ENCODE data around the gene MST1R. TPM values are rescaled to one million over a fixed set of nuclear protein-coding genes. Genes with fewer than 3 reads are reported as not detected.
A peak's percentile ranks its signal among the peaks of the same experiment; 100 is the strongest.
"Not testable (repeated sequence)": the region's sequence is repeated elsewhere in the genome, so short reads cannot be mapped to it uniquely, and the experiment has no call there.

MST1R gene
- polyA plus RNA-seq (ENCODE audit: low read depth in 6 of 6), result not detected

DNA sequence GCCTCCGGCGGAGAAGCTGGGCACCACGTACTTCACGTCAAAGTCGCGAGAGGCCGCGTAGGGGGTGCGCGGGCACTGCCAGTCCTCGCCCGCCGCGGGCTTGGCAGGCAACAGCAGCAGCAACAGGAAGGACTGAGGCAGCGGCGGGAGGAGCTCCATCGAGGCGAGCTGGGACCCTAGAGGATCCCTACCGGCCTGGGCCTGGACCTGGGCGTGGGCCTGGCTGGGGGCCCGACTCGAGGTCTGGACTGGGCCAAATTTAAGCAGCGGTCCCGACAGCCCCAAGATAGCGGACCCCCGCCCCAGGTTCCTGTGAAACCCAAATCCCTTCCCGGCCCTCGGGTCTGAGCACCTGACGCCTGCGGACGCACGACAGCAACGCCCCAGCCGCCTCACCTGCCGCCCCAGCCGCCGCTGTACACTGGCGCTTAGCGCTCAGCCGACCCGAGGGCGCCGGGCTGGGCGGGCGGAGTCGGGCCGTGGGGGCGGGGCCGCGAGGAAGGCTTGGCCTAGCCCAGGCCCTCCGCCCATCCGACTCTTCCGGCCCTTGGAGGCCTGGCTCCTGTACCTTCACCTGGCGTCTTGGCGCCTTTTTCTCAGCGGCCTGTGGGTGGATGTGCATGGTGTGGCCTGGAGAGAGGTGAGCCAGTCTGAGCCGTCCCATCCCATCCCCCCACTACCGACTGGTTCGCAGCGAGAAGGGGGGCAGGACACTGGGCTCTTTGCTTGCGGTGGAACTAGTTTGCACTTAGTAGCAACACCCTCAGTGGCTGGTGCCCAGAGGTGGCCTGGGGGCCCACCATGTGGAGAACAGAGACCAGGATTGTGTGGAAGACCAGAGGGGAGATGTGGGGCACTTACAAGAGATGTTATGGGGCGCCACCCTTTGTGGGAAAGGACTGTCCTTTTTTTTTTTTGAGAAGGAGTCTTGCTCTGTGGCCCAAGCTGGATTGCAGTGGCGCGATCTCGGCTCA lies at the start of gene MST1R:
TSS of gene MST1R (minus strand) at position 423 of the 974 bp plus-strand sequence. CDS start at position 159, 264 bp downstream.
- peak; percentile 79 for DNase-seq
- H3K9me3 Mint-ChIP-seq, result no peaks in the 10 kb centered on the region
- H3K36me3 Mint-ChIP-seq, result no peaks in the 10 kb centered on the region
- H3K27me3 Mint-ChIP-seq, result no peaks in the 10 kb centered on the region
- H3K4me1 Mint-ChIP-seq, result peaks cover 26 to 32% (median 29%) of the 10 kb centered on the region in 3 donors
- peak; percentile 94 to 95 for ATAC-seq (ENCODE audit: low read depth in 2 of 2)
- H3K27ac Mint-ChIP-seq, result peak within 1 kb of the TSS; percentile 58 to 97 (median 88)
- peak within 1 kb of the TSS; percentile 82 to 93 (median 84) for H3K4me3 Mint-ChIP-seq

DNA sequence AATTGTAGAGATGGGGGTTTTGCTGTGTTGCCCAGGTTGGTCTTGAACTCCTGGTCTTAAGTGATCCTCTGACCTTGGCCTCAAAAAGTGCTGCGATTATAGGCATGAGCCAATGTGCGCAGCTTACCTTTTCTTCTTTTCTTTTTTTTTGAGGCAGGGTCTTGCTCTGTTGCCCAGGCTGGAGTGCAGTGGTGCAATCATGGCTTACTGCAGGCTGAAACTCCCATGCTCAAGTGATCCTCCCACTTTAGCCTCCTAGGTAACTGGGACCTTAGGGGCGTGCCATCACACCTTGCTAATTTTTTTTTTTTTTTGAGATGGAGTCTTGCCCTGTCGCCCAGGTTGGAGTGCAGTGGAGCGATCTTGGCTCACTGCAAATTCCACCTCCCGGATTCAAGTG lies 49.3 kb upstream of the MST1R start:
- Mint-ChIP-seq H3K4me3 (no peak overlapping the region), H3K27me3 (no peaks in the 10 kb centered on the region), H3K27ac (peak overlapping the region in 1 of 6 donors; percentile 41), H3K36me3 (no peaks in the 10 kb centered on the region), H3K9me3 (no peaks in the 10 kb centered on the region), H3K4me1 (peaks cover 13 to 35% (median 33%) of the 10 kb centered on the region in 3 donors)
- DNase-seq (no peak), ATAC-seq (ENCODE audit: low read depth in 2 of 2) (no peak)

DNA sequence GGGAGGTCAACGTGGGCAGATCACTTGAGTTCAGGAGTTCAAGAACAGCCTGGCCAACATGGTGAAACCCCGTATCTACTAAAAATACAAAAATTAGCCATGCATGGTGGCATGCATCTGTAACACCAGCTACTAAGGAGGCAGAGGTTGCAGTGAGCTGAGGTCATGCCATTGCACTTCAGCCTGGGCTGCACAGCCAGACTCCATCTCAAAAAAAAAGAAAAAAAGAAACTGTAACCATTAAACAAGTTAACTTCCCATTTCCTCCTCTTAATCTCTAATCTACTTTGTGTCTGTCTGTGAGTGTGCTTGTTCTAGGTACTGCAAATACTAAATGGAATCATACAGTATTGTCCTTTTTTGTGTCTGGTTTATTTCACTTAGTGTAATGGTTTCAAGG lies 39.0 kb upstream of the MST1R start:
- Mint-ChIP-seq H3K9me3 (no peaks in the 10 kb centered on the region), H3K4me3 (peak overlapping the region in 7 of 8 donors; percentile 20 to 74 (median 40)), H3K4me1 (peaks cover 31 to 63% (median 54%) of the 10 kb centered on the region in 3 donors), H3K27ac (peak overlapping the region in 3 of 6 donors; percentile 1 to 83 (median 37)), H3K27me3 (no peaks in the 10 kb centered on the region), H3K36me3 (no peaks in the 10 kb centered on the region)
- peak; percentile 5 for DNase-seq
- no peak for ATAC-seq (ENCODE audit: low read depth in 2 of 2)

DNA sequence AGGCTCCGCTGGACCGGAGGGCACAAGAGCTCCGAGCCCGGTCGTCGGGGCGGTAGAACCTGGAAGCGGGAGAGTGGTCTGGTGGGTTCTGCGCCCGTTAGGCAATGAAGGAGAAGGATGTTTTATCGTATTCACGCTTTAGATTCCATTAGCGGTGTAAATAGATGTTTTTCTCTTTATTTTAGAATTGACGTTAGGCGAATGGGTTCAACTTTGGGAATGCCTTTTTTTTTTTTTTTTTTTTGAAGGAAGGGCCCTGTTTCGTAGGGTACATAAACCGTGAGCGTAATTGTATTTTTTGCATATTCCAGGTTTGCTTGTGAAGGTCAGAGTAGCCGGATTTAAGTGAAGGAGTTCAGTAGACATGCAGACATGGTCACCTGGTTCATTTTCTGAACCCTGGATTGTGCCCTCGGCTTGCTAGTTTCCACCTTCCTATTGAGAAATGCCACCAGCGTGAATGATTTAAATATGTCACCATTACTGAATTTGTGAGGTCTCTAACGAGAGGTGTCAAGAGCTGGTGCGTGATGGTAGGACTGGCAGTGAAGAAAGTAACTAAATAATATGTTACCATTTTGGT lies 37.1 kb upstream of the MST1R start:
- Mint-ChIP-seq H3K36me3 (no peaks in the 10 kb centered on the region), H3K9me3 (no peaks in the 10 kb centered on the region), H3K4me1 (peaks cover 26 to 47% (median 41%) of the 10 kb centered on the region in 3 donors), H3K4me3 (peak overlapping the region; percentile 90 to 100 (median 98)), H3K27ac (peak overlapping the region; percentile 95 to 100 (median 98)), H3K27me3 (no peaks in the 10 kb centered on the region)
- DNase-seq, result no peak
- ATAC-seq (ENCODE audit: low read depth in 2 of 2), result no peak

DNA sequence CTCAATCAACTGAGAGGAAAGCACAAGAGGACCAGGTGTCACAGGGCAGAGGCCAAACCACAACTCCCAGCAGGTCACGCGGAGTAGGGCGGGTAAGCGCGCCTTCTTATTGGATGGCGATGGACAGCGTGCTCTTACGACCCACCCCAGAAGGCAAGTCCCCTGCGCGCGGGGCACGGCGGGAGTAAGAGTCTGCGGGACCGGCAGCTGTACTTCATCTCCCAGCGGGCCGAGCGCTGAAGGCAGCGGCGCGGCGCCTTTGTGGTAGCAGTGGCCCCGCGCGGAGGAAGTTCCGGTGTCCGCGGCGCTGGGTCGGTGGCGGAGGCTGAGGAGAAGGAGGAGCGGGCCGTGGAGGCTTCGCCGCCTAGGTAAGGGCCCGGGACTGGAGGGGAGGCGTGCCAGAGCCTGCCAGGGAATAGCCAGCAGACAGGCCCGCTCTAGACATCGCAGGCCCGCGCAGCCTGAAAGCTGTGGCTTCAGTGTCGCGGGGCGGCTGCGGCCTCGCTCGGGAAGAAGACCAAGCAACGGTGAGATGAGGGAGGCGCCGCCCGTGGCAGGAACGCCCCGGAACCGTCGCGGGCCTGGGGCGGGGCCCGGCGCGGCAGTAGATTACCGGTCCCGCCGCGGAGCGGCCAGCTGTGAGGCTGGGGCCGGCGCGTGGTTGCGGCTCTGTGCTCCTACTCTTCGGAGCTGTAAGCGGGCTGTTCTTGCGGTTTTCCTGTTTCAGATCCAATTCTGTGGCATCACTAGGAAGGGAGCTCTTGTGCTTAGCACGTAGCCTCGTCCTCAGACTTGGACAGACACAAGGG lies 36.4 kb upstream of the MST1R start, which contains the start of gene RBM6:
TSS of gene RBM6 (plus strand) at position 293 of the 809 bp plus-strand sequence. CDS start 22,492 bp downstream, outside the sequence.
- DNase-seq (peak; percentile 95), ATAC-seq (ENCODE audit: low read depth in 2 of 2) (peak; percentile 91 to 92)
- Mint-ChIP-seq H3K27me3 (no peaks in the 10 kb centered on the region), H3K4me3 (peak within 1 kb of the TSS; percentile 90 to 100 (median 98)), H3K36me3 (no peaks in the 10 kb centered on the region), H3K4me1 (peaks cover 26 to 42% (median 35%) of the 10 kb centered on the region in 3 donors), H3K27ac (peak within 1 kb of the TSS; percentile 95 to 100 (median 98)), H3K9me3 (no peaks in the 10 kb centered on the region)

DNA sequence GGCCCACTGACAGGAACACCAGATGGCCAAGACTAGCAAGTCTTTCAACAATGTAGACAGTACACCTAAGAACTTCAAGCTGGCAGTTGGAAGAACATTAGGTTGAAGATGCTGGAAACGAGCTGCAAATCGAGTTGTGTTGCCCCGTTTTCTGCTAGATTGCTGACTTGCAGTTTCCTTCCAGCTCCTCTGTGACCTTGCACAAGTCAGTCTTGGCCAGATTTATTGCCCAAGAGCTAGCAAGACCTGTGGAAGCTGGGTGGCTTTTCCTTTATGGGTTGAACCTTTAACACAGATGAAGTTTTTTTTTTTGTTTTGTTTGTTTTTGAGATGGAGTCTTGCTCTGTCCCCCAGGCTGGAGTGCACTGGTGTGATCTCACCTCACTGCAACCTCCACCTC lies 33.4 kb upstream of the MST1R start:
- Mint-ChIP-seq H3K27me3 (no peaks in the 10 kb centered on the region), H3K4me1 (peaks cover 15 to 28% (median 19%) of the 10 kb centered on the region in 3 donors), H3K4me3 (peak overlapping the region in 1 of 8 donors; percentile 2), H3K36me3 (no peaks in the 10 kb centered on the region), H3K9me3 (no peaks in the 10 kb centered on the region), H3K27ac (peak overlapping the region in 1 of 6 donors; percentile 24)
- no peak for DNase-seq
- no peak for ATAC-seq (ENCODE audit: low read depth in 2 of 2)

DNA sequence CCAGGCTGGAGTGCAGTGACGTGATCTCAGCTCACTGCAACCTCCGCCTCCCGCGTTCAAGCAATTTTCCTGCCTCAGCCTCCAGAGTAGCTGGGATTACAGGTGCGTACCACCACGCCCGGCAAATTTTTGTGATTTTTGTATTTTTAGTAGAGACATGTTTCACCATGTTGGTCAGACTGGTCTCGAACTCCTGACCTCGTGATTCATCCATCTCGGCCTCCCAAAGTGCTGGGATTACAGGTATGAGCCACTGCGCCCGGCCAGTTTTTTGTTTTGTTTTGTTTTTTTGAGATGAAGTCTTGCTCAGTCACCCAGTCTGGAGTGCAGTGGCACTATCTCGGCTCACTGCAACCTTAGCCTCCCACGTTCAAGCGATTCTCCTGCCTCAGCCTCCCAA lies 28.6 kb upstream of the MST1R start:
- H3K36me3 Mint-ChIP-seq; H3K27me3 Mint-ChIP-seq; DNase-seq; H3K9me3 Mint-ChIP-seq; H3K27ac Mint-ChIP-seq; ATAC-seq (ENCODE audit: low read depth in 2 of 2): not testable (repeated sequence)
- peak overlapping the region in 1 of 8 donors; percentile 63 for H3K4me3 Mint-ChIP-seq
- peaks cover 8 to 21% (median 19%) of the 10 kb centered on the region in 3 donors for H3K4me1 Mint-ChIP-seq

DNA sequence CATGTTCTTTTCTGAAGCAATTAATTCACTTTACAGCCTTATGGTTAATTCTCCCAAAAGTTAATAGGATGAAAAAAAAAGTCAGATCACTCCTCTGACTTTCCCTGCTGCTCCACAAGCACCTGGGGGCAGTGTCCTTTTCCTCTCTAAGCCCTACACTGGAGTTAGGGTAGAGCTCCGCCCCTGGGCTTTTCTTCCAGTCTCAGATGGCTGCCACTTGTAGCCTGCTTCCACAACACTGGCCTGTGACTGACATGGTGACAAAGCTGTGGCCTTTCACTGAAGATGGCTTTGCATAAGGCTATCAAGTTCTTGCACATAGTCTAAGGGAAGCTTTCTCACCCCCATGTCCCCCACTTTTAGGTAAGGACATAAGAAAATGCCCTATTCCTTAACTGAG lies 27.2 kb upstream of the MST1R start:
- Mint-ChIP-seq H3K4me1 (peaks cover 12 to 21% (median 19%) of the 10 kb centered on the region in 3 donors), H3K4me3 (peak overlapping the region in 4 of 8 donors; percentile 0 to 74 (median 48)), H3K9me3 (no peaks in the 10 kb centered on the region), H3K27ac (peak overlapping the region in 1 of 6 donors; percentile 29), H3K27me3 (no peaks in the 10 kb centered on the region), H3K36me3 (no peaks in the 10 kb centered on the region)
- ATAC-seq (ENCODE audit: low read depth in 2 of 2), result no peak
- DNase-seq, result no peak

DNA sequence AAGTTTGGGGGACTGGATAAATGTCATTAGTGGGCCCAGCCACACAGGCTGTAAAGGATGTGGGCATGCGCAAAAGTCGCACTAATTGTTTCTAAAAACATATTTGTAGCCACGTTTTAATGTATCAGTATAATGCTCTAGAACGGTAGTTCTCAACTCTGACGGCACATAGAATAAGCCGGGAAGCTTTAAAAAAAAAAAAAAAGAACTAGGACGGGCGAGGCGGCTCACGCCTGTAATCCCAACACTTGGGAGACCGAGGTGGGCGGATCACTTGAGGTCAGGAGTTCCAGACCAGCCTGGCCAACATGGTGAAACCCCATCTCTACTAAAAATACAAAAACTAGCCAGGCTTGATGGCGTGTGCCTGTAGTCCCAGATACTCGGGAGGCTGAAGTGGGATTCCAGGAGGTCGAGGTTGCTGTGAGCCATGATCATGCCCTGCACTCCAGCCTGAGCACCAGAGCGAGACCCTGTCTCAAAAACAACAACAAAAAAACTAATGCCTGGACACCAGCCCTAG lies 26.6 kb upstream of the MST1R start:
- Mint-ChIP-seq H3K36me3 (no peaks in the 10 kb centered on the region), H3K9me3 (no peaks in the 10 kb centered on the region), H3K27me3 (no peaks in the 10 kb centered on the region), H3K27ac (peak overlapping the region; percentile 66 to 94 (median 82)), H3K4me3 (peak overlapping the region; percentile 64 to 93 (median 87)), H3K4me1 (peaks cover 12 to 21% (median 19%) of the 10 kb centered on the region in 3 donors)
- ATAC-seq (ENCODE audit: low read depth in 2 of 2) (no peak), DNase-seq (no peak)

DNA sequence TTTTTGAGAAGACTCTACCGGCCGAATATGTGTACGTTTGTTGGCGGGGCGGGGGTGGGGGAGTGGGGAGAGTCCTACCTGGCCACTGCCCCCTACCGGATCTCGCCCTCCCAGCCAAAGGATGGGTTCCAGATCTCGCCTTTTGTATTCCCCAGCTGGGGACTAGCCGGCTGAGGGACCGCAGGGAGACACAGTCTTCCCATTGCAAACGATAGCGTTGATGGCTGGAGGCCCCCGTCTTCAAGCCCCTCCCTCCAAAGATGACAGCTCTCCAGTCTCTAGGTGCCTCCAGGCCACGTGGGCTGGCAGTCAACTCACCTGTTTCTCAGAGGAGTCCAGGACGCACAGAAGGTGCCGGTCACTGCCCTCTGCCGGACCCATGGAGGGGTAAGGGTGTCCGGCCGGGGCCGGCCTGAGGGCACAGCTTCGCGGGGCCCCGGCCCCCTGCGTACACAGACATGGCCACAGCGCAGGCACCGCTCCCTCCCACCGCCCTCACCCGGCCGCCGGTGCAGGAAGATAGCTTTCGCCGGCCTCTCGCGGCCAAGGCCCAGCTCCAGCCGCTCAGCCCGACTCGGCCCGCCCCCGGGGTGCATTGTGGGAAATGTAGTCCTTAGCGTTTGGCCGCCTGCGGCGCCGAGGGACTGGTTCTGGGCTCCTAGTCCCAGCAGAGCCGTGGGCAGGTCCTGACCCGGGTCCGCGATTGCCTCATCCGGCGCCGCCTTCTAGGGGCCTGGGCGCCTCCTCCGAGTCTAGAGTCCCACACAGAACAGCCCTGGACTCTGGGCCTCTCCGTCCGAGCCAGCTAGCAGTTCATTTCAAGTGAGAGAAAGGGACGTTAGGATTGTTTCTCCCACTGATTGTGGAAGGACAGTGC lies 25.9 kb upstream of the MST1R start, which contains the start of gene MON1A:
TSS of gene MON1A (minus strand) at position 521 of the 877 bp plus-strand sequence. CDS start 16,465 bp downstream, outside the sequence.
- ATAC-seq (ENCODE audit: low read depth in 2 of 2) (peak; percentile 95), DNase-seq (peak; percentile 85)
- no peaks in the 10 kb centered on the region for H3K36me3 Mint-ChIP-seq
- H3K27ac Mint-ChIP-seq, result peak within 1 kb of the TSS; percentile 66 to 94 (median 82)
- H3K9me3 Mint-ChIP-seq, result no peaks in the 10 kb centered on the region
- no peaks in the 10 kb centered on the region for H3K27me3 Mint-ChIP-seq
- peaks cover 12 to 21% (median 19%) of the 10 kb centered on the region in 3 donors for H3K4me1 Mint-ChIP-seq
- H3K4me3 Mint-ChIP-seq, result peak within 1 kb of the TSS; percentile 64 to 93 (median 87)

DNA sequence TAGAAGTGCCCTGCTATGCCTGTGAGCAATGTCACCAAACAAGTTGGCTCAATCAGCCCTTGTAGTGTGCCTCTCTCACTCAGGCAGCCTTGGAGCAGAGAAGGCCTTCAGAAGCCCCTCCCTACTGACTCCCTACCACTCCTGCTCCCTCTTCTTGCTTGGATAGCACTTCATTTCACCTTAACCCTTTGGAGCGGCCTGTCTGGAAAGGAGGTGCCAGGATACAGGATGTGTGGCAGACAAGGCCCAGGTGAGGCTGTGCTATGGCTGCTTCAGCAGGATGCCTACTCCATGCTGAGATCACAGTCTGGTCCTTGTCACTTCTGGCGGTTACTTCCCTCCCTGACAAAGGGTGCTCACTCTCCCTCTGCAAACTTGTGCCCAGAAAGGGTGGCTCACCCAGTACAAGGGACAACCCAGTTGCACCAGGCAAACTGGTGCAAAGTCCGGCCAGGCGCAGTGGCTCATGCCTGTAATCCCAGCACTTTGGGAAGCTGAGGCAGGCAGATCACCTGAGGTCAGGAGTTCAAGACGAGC lies 24.9 kb upstream of the MST1R start:
- no peak for DNase-seq
- peak overlapping the region in 2 of 6 donors; percentile 73 to 92 for H3K27ac Mint-ChIP-seq
- peaks cover 12 to 21% (median 19%) of the 10 kb centered on the region in 3 donors for H3K4me1 Mint-ChIP-seq

More for the DNA sequence above, 24.9 kb upstream of the MST1R start:
- H3K9me3 Mint-ChIP-seq, result no peaks in the 10 kb centered on the region
- no peak for ATAC-seq (ENCODE audit: low read depth in 2 of 2)
- peak overlapping the region; percentile 64 to 93 (median 87) for H3K4me3 Mint-ChIP-seq
- no peaks in the 10 kb centered on the region for H3K36me3 Mint-ChIP-seq
- no peaks in the 10 kb centered on the region for H3K27me3 Mint-ChIP-seq
